Peyer's patch (tissue), 4 donors: ENCODE results near the gene DDB1.

ENCODE experiments used
- POLR2A ChIP-seq, 2 donors: fragments of 450-650 bp; IDR thresholded peaks; one replicate each; pipeline ENCODE4 v1.5.1; 2017; ENCODE audit warnings: antibody characterized with exemption in 2 of 2, mild to moderate bottlenecking in 2 of 2, moderate library complexity in 2 of 2
- TF ChIP-seq, protein P1 (sequence below), 6 experiments: fragments of 450-650 bp in 4 of 6; fragments of 200-600 bp in 2 of 6; sonication (generic) in 1 of 6; IDR thresholded peaks; one replicate each; pipeline ENCODE4 v1.5.1; 2017 to 2019; ENCODE audit warnings: antibody characterized with exemption in 6 of 6, mild to moderate bottlenecking in 3 of 6, moderate library complexity in 1 of 6

DNA sequence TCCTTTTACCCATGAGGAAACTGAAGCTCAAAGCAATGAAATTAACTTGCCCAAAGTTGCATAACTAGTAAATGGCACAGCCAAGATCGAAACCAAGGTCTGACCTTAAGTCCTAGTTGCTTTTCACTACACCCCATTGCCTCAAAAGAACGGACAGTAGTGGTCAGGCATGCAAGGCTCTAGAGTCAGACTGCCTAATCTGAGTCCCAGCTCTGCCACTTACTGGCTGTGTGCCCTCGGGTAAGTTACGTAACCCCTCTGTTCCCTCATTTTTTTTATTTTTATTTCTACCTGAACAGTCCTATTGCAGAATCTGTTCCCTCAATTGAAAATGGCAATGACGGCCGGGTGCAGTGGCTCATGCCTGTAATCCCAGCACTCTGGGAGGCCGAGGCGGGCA lies 19.1 kb upstream of the DDB1 start:
- no peak for TF ChIP-seq POLR2A (IDR thresholded peaks at IDR 0.05)
- TF ChIP-seq, protein P1, sequence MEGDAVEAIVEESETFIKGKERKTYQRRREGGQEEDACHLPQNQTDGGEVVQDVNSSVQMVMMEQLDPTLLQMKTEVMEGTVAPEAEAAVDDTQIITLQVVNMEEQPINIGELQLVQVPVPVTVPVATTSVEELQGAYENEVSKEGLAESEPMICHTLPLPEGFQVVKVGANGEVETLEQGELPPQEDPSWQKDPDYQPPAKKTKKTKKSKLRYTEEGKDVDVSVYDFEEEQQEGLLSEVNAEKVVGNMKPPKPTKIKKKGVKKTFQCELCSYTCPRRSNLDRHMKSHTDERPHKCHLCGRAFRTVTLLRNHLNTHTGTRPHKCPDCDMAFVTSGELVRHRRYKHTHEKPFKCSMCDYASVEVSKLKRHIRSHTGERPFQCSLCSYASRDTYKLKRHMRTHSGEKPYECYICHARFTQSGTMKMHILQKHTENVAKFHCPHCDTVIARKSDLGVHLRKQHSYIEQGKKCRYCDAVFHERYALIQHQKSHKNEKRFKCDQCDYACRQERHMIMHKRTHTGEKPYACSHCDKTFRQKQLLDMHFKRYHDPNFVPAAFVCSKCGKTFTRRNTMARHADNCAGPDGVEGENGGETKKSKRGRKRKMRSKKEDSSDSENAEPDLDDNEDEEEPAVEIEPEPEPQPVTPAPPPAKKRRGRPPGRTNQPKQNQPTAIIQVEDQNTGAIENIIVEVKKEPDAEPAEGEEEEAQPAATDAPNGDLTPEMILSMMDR (IDR thresholded peaks at IDR 0.05): no peak
